ENCODE measurements around the gene STARD13. TPM values are rescaled to one million over a fixed set of nuclear protein-coding genes. Genes with fewer than 3 reads are reported as not detected.
A peak's percentile ranks its signal among the peaks of the same experiment; 100 is the strongest.

The STARD13 gene
- total RNA-seq, 1 experiment from 2014 or later = 9.1 TPM

GRCh38 chr13:33096886-33097605, 188.5 kb downstream of the STARD13 start:
- peaks cover 54% of the 10 kb centered on the region for H3K9me3 Mint-ChIP-seq (ENCODE audit: unreplicated experiment)
- peaks cover 29% of the 10 kb centered on the region for H3K4me1 Mint-ChIP-seq (ENCODE audit: low read depth, unreplicated experiment)
- no TSS peak for BruUV-seq (replicated peaks)
- H3K9me3 ChIP-seq = peaks cover 9% of the 10 kb centered on the region
- H3K27me3 Mint-ChIP-seq (ENCODE audit: insufficient read depth, unreplicated experiment) = no peaks in the 10 kb centered on the region
- no peaks in the 10 kb centered on the region for H3K27me3 ChIP-seq (replicated peaks; ENCODE audit: control insufficient read depth, insufficient read depth, low read length)
- no peak overlapping the region for H3K4me3 ChIP-seq (ENCODE audit: low read depth, low read length)
- H3K36me3 Mint-ChIP-seq (ENCODE audit: insufficient read depth, unreplicated experiment) = no peaks in the 10 kb centered on the region
- POLR2A ChIA-PET = no interaction called here
- intact Hi-C loops (cut with micrococcal nuclease; ENCODE audit: unreplicated experiment) = loop anchor here (10.0 kb wide), 1 partner anchor 118 kb away; no protein-coding TSS in a partner anchor
- H3K27ac Mint-ChIP-seq (ENCODE audit: unreplicated experiment) = no peak overlapping the region
- CTCF ChIA-PET = no interaction called here
- peaks cover 19% of the 10 kb centered on the region for H3K4me1 ChIP-seq
- TF ChIP-seq CTCF (IDR thresholded peaks at IDR 0.05; ENCODE audit: insufficient read depth in 1 of 2, low read depth in 1 of 2, low read length in 1 of 2, severe bottlenecking in 1 of 2, unreplicated experiment in 1 of 2) = no peak
- no peaks in the 10 kb centered on the region for H3K36me3 ChIP-seq (ENCODE audit: control insufficient read depth, insufficient read depth, low read length)
- H3K4me3 Mint-ChIP-seq (ENCODE audit: unreplicated experiment) = no peak overlapping the region
- DNase-seq = no peak

GRCh38 chr13:33092073-33092987, 193.2 kb downstream of the STARD13 start:
- Mint-ChIP-seq H3K9me3 (ENCODE audit: unreplicated experiment) (peaks cover 29% of the 10 kb centered on the region), H3K4me1 (ENCODE audit: low read depth, unreplicated experiment) (peaks cover 39% of the 10 kb centered on the region), H3K27me3 (ENCODE audit: insufficient read depth, unreplicated experiment) (no peaks in the 10 kb centered on the region), H3K36me3 (ENCODE audit: insufficient read depth, unreplicated experiment) (no peaks in the 10 kb centered on the region), H3K27ac (ENCODE audit: unreplicated experiment) (peak overlapping the region; percentile 86), H3K4me3 (ENCODE audit: unreplicated experiment) (no peak overlapping the region)
- TF ChIP-seq CTCF (IDR thresholded peaks at IDR 0.05; ENCODE audit: insufficient read depth in 1 of 2, low read depth in 1 of 2, low read length in 1 of 2, severe bottlenecking in 1 of 2, unreplicated experiment in 1 of 2) = no peak
- intact Hi-C loops (cut with micrococcal nuclease; ENCODE audit: unreplicated experiment) = loop anchor here (10.0 kb wide), 1 partner anchor 122 kb away; no protein-coding TSS in a partner anchor
- no TSS peak for BruUV-seq (replicated peaks)
- Histone ChIP-seq H3K9me3 (0 out of 2 replicates have a peak, but pooled peaks cover 3% of the 10 kb centered on the region), H3K4me1 (peaks cover 34% of the 10 kb centered on the region), H3K4me3 (ENCODE audit: low read depth, low read length) (no peak overlapping the region), H3K27me3 (replicated peaks; ENCODE audit: control insufficient read depth, insufficient read depth, low read length) (no peaks in the 10 kb centered on the region), H3K36me3 (ENCODE audit: control insufficient read depth, insufficient read depth, low read length) (no peaks in the 10 kb centered on the region)
- POLR2A ChIA-PET = no interaction called here
- no peak for DNase-seq
- CTCF ChIA-PET = no interaction called here

GRCh38 chr13:33091415-33091774, 194.2 kb downstream of the STARD13 start:
- TF ChIP-seq CTCF (IDR thresholded peaks at IDR 0.05; ENCODE audit: insufficient read depth in 1 of 2, low read depth in 1 of 2, low read length in 1 of 2, severe bottlenecking in 1 of 2, unreplicated experiment in 1 of 2) = no peak
- Histone ChIP-seq H3K4me1 (peaks cover 34% of the 10 kb centered on the region), H3K27me3 (replicated peaks; ENCODE audit: control insufficient read depth, insufficient read depth, low read length) (no peaks in the 10 kb centered on the region), H3K9me3 (0 out of 2 replicates have a peak, but pooled peaks cover 3% of the 10 kb centered on the region), H3K4me3 (ENCODE audit: low read depth, low read length) (no peak overlapping the region), H3K36me3 (ENCODE audit: control insufficient read depth, insufficient read depth, low read length) (no peaks in the 10 kb centered on the region)
- BruUV-seq (replicated peaks) = no TSS peak
- ChIA-PET CTCF (interaction anchor here (1.0 kb wide), 1 partner anchor 127 kb away, joined by 3 read pairs; no protein-coding TSS in a partner anchor), POLR2A (no interaction called here)
- no peaks in the 10 kb centered on the region for H3K27me3 Mint-ChIP-seq (ENCODE audit: insufficient read depth, unreplicated experiment)
- H3K4me1 Mint-ChIP-seq (ENCODE audit: low read depth, unreplicated experiment) = peaks cover 38% of the 10 kb centered on the region
- intact Hi-C loops (cut with micrococcal nuclease; ENCODE audit: unreplicated experiment) = loop anchor here (1.0 to 10.0 kb wide), 5 partner anchors 25 to 123 kb away; partner anchors contain the start of gene KL
- H3K9me3 Mint-ChIP-seq (ENCODE audit: unreplicated experiment) = peaks cover 21% of the 10 kb centered on the region
- DNase-seq = no peak
- peak overlapping the region; percentile 50 for H3K4me3 Mint-ChIP-seq (ENCODE audit: unreplicated experiment)
- H3K36me3 Mint-ChIP-seq (ENCODE audit: insufficient read depth, unreplicated experiment) = no peaks in the 10 kb centered on the region
- peak overlapping the region; percentile 86 for H3K27ac Mint-ChIP-seq (ENCODE audit: unreplicated experiment)

Data from Caco-2 (cell line).